CD4-positive, alpha-beta T cell treated with Interleukin-6 at 100 ng/mL for 8 hours (primary cell): ENCODE data around the gene FBXL4.

ENCODE experiments used
- DNase-seq: peaks from one replicate; pipeline ENCODE4 v3.0.0-alpha.2; 2020; ENCODE audit warnings: mixed read lengths, low spot score

FBXL4 gene

DNA sequence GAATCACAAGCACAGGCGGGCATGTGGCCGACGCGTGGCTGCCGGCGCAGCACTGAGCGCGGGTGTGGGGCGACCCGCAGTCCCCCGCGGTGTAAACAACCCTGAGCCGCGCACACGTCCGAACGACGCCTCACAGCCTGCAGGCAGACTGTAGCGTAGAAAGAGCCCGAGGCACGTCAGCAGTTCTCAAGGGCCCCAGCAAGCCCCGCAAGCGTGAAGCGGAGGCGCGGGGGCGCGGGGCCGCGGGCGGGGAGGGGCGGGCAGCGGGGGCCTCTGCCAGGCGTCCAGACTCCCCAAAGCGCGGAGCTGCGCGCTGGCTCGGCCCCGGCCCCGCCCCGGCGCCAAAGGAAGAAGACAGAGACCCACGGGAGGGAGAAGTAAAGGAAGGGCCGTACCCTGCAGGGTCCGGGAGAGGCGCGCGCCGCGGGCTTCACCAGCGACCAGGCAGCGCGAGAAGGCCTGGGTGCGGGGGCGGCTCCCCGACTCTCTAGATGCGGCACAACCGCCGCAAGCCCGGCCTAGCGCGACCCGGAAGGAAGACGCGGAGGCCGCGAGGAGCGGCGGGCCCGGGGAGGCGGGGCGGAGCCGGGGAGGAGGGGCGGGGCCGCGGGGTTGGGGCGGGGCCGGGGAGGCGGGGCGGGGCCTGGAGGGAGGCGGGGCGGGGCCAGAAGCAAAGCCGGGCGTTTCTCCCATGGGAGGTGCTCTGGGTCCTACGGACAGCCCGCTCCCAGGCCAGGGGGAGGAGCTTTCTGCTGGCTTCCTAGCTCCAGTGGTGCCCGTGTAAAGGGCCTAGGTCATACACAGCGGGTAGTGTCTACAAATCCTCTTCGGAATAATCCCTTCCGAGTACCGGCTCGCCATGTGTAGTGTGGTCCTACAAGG, at the start of gene FBXL4:
FBXL4 (minus strand) TSS at position 536 of the 882 bp plus-strand sequence. CDS start 20,958 bp downstream, outside the sequence.
- peak; percentile 76 for DNase-seq

DNA sequence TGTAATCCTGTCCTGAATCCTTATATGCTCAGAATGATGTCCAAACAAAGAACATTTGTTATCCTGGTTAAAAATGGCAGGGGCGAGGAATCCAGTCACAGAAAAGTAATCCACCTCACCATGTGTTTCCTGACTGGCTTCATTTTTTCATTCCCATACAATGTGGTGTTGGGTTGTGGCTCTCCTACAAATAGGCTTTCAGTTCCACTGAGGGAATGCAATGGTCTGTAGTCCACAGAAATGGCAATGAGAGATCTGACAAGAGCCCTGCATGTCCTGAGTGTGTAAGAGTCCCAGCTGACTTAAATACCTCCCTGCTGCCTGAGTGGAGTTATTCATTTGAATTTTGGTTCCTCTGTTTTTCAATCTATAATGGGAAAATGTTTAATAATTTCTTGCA, 47.4 kb upstream of the FBXL4 start:
- DNase-seq, result no peak

DNA sequence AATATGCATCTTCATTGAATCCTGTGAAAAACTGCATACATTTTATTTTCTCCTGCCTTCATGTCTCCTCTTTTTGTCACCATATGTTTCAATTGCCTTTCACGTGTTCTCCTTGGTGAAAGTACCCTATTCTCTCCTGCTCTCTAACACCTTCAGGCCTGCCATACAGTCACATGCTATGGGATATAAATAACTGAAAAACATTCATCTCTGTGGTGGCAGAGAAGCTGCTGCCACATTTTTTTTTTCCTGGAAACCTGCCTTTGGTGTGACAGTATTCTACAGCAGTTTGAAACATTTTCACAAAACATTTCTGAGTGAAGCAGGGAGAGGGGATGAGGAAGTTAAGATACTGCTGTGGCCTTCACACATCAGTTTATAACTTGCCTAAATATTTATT, 44.8 kb upstream of the FBXL4 start:
- DNase-seq, result no peak

DNA sequence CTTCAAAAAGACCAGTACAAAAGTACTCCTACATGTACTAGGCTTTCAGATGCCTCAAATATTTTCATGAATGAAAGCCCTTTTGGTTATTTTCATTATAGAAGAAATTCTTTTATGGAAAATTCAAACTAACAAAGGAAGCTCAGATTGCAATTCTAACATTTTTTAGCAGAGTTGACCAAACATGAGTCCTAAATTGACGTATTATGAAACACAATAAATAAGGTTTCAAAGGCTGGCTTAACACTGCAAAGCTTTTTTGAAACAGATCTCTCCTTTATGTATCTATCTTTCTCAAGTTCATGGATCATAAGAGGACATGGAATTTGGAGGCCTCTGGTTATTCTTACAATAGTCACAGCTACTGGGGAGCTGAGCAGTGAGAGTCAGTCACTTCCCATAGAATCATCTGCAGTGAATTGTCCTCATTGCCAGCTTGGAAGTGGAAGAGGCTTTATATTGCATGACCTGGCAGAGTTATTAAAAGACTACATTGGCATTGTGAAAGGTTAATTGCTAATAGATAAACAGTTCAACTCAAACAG, 38.4 kb upstream of the FBXL4 start:
- no peak for DNase-seq

DNA sequence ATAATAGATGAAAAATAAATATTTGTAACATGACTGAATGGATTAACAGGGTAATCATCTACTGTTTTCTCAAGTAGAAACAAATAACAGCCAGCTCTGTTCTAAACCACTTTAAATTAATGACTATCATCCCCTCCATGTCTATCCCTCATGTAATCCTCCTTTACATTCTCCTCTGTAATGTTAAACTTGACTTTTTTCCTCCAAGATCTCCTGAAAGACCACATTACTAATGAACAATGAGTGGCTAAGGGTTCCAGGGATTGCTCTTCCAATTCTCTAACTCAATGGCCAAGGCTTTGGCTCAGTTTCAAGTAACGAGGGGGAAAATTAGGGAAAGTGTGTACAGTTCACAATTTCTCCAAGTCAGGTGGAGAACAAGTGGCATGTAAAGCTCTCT, 37.6 kb upstream of the FBXL4 start:
- DNase-seq, result no peak

DNA sequence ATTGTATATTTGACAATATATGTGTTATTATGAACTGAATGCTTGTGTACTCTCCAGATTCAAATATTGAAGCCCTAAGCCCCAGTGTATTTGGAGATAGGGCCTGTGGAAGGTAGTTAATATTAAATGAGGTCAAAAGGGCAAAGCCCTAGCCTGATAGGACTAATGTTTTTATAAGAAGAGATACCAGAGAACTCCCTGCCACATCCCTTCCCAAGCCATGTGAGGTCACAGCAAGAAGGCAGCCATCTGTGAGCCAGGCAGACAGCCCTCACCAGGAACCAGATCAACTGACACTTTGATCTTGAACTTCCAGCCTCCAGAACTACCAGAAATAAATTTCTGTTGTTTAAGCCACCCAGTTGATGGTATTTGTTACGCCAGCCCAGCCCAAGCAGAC, 36.4 kb upstream of the FBXL4 start:
- no peak for DNase-seq

DNA sequence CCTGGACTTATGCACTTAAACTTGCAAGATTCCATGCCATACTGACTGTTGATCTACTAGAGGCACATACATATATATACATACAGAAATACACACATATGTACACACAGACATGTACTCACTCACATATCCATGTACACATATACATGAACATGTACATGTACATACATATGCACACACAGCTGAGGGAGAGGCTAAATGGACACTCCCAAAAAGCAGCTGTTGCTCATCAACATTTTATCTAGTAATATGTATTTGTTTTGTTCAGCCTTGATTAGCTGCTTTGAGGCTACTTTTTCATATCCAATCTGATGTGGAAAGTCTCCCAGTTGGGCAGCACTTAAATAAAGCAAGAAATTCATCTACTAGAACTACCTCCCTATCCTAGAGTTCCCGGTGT, 33.7 kb upstream of the FBXL4 start:
- no peak for DNase-seq

DNA sequence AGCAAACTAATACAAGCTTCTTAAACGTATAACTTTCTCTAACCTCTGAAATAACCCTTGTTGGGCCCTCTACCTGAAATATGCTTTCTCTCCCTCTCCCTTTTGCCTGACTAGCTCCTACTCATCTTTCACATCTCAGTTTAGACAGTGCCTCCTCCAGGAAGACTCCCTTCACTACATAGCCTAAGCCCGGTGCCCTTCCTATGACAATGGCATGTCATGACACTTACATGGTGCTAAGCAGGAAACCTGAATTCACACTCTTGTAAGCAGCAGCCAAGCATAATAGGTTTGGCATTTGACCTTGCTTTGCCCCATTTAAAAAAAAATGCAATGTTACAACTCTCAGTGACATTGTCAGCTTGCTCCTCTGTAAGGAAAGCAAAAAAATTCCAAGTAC, 33.1 kb upstream of the FBXL4 start:
- DNase-seq, result no peak

DNA sequence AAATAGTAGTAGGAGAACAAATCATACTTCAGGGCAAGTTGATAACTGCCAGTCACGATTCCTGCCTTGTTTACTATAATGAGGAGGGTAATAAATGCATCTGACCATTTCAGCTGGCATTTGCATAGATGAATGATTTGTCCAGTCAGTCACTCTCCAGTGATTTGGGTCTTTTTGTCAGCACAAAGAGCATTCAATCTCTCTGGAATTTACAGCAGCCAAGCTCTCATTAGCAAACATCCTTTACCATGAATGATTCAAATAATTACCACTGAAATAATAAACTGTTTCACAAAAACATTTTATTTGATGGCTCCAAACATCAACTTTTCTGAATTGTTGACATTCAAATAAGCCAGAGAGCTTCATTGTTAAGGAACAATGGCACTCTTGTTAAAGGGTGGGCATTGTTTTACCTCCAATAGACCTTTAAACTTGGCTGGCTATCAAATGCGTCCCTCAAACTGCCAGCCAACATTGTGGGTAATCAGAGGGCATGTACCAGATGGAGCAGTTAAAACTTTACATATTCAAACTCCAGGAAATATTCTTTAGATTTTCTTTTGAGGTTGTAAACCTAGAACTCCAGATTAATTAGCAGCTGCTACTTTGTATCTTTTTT, 30.0 kb upstream of the FBXL4 start:
- no peak for DNase-seq

DNA sequence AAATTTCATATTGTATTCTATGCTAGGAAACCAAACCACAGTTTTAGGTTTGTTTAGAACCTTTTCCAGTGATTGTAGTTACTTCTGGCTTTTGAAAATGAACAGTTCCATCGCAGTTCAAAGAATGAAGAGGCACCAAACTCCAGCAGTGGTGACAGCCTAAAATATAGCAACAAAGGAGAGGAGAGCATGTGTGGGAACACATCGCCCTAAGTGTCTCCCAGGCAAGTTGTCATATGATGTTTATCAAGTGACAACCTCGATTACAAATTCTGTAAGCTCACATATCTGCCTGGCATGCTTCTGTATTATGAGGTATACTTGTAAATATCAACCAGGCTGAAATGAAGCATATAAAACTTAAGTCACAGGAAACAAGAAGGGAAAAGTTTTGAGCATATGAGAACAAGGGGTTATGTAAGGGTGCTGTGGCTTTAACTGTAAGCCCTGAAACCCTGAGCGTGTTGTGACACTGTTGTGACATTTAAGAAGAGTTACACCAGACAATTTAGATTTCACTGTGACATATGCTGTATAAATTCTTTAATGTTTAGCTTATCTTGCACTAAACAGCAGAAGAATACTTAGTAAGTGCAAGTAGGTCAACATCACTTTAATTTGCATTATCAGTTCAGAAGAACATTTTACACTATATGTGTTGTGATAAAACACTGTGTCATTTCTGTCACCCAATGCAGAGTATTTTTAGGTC, 29.1 kb upstream of the FBXL4 start:
- DNase-seq, result no peak

DNA sequence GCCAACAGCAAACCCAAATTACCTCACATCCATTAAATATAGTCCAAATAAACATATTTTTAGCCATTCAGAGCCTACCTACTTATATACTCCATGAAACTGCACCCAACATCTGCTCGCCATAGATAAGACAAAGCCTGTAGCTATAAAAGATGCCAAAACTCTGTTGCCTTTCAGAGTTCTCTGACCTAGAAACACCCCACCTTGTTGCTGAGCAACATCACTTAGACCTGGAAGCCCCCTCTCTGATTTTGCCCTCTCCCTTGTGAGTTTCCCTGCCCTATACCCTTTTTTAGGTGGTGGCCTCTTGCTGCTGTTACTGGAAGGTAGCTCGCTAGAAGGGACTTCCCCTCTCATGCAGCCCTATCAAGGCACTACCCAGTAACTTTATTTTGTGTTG, 27.7 kb upstream of the FBXL4 start:
- DNase-seq, result no peak

DNA sequence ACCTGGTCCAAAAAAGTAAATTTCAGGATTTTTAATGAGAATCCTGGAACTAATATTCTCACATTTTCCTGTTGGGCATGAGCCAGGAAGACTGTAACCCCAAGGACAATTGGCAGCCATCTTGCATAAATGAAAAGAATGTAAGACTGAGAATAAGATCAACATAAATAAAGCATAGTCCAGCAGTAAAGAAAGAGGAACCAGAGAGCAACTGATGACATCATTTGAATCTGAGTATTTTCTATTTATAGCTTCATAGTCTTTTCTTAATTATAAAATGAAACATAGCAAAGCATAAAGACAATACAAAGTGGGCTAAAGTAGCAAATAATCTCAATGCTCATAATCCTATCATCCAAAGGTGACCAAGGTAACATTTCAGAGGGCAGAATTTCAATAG, 26.6 kb upstream of the FBXL4 start:
- DNase-seq, result no peak

DNA sequence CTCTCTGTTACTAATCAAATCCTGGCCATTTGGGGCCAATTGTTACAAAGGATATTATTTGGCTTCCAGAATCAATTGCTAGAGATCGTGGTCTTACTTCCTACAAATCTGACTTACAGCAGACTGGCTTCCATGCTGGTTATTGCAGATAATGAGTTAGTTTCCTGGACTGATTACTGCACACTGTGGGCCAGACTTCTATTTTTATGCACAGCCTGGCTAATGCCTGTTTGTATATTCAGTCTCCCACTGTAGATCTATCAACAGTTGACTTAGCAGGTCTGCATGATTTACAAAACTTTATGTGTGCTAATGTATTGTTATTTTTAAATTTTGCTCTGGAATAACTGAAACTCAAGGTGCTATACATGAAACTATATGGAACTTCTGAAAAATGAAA, 25.8 kb upstream of the FBXL4 start:
- DNase-seq, result no peak

DNA sequence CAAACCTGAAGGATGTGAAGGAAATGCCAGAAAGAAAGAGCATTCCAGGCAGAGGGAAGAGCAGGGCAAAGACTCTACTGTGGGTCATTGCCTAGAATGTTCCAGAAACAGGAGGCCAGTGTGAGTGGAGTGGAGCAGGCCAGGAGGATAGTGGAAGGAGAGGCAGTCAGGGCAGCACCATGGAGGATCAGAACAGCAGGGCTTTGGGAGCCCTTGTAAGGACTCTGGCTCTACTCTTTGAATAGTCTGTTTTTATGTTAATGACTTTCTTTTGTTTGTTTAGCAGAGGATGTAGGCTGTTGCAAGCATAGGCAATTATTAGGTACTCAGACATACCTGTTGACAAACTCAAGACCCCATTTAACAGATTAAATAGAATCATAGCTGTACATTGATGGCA, 23.6 kb upstream of the FBXL4 start:
- DNase-seq, result no peak

DNA sequence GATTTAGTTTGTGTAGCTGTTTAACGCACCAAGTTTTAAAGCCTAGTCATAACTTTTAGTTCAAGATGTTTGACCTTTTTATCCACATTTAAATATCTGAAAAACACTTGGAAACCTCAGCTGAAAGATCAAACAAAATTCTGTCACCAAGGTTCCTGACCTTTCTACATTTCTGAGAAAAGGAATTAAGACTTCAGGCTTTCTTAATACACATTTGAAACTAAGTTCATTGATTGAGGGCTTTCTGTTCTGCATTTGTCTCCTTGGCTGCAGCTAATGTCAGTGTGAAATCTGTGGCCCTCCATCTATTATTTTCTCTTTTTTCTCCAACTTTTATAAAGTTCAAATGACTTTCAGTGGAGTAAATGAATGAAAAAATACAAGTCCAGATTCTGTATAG, 22.7 kb upstream of the FBXL4 start:
- no peak for DNase-seq

DNA sequence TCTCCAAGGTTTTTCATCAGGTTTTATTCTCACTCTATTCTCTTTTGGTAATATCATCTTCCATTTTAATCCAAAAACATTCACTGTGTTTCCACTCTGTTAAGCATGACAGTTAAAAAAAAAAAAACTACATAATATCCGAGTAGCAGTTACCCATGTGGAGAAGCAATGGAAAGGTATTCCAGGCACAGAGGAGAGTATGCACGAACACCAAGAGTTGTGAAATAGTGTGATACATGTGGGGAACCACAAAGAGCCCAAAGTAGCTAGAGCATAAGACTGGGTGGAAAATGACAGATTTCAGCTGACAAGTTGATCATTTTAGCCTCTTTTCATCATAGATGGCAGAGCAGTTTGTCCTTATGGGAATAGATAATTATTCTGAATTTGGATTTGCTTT, 19.9 kb upstream of the FBXL4 start:
- no peak for DNase-seq

DNA sequence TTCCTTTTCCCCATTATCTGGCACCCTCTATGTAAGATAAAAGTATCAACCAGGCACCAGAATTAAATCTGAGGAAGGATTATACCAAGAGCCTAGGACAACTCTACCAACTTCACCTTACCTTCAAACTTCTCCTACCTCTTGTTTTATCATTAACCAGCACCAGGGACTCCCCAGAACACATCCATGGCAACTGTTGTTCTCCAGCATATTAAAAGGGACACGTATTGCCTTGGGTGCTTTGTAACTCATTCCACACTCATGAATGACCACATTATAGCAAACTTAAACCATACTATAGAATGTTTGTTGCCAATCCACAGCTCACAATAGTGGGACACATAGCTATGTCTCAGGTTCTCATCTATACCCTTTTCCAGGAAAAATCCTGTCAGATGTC, 11.9 kb upstream of the FBXL4 start:
- no peak for DNase-seq

DNA sequence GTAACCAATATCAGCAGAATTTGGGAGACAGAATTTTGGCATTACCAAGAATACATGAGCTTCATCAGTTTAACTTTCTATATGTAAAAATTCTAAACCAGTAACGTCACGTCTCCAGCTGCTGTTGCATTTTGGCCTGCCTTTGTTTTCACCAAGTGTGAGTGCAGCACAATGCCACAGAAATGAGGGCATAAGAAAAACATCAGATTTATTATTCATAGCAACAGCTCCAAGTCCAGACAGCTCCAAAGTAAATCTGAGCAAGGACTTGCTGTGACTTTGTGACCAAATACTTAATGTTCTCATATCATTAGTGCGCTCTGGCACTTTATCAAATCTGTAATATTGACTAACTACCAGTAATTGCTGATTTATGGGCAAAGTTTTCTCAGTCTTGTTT, 11.0 kb upstream of the FBXL4 start:
- no peak for DNase-seq

DNA sequence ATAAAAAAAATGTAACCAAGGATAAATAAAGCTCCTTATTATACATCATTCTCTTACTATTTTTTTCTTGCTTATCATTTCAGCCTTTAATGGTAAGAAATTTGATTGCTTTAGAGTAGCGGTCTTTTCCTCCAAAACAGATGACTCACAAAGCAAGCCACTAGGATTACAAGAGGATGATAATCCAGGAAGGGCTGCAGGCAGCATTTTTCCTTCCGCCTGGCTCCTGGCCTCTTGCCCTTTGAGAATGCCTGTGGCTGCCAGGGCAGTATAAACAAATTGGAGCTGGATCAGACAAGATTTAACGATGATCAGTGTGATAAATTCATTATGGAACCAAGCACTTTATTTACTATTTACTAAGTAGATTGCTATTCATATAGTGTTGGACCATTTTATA, 9.7 kb upstream of the FBXL4 start:
- DNase-seq, result no peak

DNA sequence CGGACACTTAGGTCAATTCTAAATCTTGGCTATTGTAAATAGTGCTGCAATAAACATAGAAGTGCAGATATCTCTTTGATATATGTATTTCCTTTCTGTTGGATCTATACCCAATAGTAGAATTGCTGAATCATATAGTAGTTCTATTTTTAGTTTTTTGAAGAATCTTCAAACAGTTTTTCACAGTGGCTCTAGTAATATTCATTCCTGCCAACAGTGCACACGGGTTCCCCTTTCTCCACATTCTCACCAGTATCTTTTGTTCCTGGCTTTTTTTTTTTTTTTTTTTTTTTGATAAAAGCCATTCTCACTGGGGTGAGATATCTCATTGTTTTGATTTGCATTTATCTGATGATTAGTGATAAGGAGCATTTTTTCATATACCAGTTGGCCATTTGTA, 1.8 kb upstream of the FBXL4 start:
- no peak for DNase-seq

DNA sequence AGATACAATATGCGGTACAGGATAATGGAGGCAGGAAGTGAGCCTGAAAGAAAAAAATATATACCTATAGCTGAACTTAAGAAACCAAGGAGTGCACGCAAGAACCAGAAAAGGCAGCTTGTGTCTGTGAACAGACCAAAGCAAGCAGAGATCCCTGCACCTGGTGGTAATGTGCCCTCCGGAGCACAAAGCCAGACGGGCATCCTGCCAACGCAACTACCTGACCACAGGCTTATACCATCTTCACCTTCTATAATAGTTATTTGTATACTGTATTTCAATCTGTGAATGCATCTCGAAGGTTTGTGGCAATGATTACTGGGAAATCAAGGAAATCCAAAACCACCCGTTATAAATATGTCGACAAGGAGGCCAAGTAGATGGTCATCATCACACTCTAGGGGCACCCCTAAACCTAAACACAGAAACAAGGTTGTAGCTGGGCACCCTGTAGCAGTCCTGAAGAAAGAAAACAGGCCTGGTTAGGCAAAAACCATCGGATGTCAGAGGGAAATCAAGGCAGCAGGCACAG, 801 bp downstream of the FBXL4 start:
- DNase-seq, result peak; percentile 35

DNA sequence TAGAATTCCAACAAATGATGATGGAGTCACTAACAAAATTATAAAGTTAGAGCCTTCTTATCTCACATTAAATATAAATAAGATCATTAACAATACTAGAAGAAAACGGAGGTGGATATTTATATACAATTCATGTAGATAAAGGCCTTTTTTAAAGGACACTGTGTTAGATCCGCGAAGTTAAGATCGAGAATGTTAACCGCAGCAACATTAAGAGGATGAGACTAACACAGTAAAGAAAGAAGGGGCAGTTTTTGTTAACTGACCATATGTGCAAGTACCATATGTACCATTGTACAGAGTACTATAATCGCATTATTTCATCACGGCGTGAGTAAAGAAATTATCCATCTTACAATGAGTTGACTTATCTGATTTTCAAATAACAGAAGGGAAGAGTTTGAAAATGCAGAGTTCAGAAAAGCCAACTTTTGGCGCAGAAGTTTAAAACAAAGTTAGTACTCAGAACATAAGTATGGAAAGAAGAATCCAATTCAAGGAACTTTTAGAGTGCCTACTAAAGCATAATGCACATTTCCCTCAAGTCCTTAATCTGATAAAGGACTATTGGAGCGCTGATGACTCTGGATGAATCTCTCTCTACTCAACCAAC, 1.4 kb downstream of the FBXL4 start:
- DNase-seq, result no peak
